ENCODE results near the gene GAPDH.

GRCh38 chr12:6546016-6546415, 11.7 kb downstream of the GAPDH start:
- no peak for TF ChIP-seq CTCF (conservative IDR thresholded peaks at IDR 0.05 in 1 of 2, IDR thresholded peaks at IDR 0.05 in 1 of 2; ENCODE audit: low read depth in 1 of 2, low read length in 2 of 2)
- no peak for TF ChIP-seq EZH2 (IDR thresholded peaks at IDR 0.05; ENCODE audit: low read length, missing control alignments)

All from fibroblast of lung (primary cell).